Islet of Langerhans (tissue), 1 donor: Measurements from ENCODE around the gene UGT1A1.

ENCODE experiments used
- FAIRE-seq: peaks from one replicate; lab custom pipeline; 2011; peaks lifted over from hg19 to GRCh38; lab: Jason Lieb, UNC

Gene UGT1A1

DNA sequence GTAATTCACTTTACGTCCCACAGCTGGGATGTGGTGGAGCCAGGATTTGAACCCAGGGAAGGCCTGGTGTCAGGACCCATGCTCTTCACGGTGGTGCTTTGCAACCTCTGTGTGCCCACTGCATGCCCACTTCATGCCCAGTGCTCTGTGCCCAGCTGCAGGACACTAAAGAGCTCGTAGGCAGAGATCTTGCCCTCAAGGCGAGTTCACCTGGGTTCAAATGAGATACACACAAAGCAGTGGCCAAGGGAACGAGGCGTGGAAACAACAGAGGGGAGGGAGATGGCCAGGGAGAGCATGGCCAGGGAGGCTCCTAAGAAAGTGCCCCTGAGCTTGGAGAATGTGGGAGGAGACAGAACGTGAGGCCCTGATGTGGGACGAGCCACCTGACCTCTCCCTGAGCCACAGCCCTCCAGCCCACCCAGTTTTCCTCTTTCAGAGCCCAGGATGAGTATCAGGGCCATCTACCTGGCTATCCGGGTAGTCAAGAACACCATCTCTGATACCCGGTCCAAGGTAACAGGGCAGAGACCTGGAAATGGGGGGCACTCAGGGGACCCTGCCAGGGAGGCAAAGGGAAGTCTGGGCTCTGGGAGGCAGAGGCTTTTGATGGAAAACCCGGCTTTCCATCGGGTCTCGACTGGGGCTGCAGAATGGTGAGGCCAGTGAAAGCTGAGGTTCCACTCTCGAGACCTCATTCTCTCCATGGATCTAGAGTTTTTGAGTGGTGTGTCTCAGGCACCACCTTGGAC is 38.4 kb downstream of the UGT1A1 start:
- FAIRE-seq, result no peak

DNA sequence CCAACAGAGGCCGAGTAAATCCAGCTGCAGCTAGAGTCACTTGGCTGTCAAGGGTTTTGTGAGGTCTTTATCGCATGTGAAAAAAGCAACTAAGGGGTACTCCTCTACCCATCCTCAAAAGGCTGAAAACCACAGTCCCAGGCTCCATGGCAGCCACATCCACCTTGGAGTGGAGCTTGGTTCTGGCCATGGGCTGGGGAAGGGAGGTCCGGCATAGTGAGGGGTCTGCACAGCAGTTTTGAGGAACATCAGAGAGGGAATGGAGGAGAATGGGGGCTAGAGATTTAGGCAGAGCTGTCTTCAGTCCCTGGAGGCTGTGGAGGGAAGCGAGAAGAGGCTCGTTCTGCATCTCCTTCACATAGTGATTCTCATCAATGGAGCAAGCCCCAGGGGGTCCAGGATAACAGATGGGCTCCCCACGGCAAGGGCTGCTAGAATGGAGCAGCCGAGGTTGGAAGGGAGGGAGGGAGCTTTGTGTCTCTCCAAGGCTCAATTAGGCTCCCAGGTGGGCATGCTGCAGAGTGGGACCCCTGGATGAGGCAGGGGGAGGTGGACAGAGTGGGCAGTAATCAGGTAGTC is 39.1 kb downstream of the UGT1A1 start:
- no peak for FAIRE-seq

DNA sequence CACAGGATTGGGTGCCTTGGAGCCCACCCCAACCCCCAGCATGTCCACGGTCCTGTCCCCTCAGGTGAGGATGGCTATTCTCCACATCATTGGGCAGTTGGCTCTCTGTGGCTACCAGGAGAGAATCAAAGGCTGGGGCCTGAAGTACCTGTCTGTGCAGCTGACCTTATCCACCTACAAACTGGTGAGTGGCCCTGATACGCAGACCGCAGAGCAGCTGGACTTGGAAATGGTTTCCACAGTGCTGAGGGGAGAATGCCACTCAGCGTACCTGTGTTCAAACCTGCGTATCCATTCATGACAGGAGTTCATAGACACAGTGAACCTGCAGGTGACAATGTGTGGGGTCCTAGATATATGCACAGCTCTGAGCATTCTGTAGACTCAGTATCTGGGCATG is 39.6 kb downstream of the UGT1A1 start:
- FAIRE-seq, result no peak

DNA sequence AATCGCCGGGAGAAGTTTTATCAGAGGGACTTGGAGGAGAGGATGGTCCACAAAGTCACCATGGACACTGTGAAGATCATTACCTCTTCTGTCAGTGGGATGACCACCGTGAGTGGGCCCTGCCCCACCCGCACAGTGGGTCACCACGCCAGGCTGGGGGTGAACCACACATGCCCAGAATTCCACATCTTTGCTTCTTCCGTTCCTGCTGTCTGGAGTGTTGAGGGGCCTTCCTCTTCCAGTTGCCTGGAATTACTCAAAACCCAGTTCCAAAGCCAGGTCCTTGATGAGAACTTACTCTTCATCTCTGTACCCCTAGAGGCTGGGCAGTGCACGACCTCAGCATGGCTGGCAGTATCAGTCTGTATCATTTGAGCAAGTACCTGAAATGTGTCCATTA is 40.1 kb downstream of the UGT1A1 start:
- FAIRE-seq, result no peak

DNA sequence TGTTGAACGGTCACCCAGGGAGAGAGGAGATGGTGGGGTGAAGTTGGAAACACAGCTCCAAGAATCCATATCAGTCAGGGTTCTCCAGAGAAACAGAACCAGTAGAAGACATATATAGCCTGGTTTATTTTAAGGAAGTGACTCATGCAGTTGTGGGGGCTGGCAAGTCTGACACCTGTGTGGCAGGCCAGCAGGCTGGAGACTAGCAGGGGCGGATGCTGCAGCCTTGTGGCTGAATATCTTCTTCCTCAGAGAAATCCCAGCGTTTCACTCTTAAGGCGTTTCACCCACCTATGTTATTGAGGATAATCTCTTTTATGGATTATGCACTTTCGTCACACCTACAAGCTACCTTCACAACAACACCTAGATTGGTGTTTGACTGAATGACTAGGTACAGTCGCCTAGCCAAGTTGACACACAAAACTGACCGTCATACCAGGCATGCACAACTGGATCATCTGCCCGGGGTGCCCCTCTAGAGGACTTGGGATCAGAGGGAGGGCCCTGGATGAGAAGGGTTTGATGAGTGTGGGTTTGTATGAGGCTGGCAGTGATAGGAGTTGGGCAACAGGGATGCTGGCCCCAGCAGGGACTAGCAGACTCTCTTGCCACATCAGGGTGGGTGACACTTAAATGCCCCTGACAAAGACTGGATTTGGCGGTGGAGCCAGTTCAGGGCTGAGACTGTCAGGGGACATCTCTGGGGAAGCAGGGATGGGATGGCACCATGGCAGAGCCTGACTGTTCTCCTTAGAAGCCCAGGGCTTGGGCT is 41.5 kb downstream of the UGT1A1 start:
- FAIRE-seq, result no peak

DNA sequence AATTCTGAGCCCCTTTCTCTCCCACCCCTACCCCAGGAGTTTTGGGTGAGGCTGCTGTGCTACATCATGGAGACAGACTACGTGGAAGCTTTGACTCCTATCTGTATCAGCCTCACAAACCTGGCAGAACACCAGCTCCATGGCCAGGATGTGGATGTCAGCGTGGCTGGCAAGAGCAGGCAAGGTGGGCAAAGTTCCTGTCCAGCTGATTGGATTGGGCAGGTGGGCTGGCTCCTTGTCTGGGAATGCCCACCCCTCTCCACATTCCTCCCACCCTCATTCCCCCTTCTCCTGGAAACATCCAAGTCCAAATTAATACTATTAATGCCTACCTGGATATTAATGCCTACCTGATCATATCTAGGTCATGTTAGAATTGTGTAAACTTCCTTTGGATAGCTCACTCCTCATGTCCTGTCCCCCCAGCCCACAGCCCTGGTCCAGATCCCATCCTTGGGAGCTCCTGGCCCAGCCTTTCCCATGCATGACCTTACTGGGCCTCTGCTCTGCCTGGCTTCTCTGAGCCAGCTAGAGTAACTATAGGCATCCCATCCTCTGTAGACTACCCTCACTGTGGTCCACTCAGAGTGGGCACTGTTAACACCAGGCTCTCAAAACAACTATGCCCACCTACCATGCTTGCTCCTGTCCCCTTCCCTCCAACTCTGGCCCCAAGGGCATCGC is 42.2 kb downstream of the UGT1A1 start:
- no peak for FAIRE-seq

DNA sequence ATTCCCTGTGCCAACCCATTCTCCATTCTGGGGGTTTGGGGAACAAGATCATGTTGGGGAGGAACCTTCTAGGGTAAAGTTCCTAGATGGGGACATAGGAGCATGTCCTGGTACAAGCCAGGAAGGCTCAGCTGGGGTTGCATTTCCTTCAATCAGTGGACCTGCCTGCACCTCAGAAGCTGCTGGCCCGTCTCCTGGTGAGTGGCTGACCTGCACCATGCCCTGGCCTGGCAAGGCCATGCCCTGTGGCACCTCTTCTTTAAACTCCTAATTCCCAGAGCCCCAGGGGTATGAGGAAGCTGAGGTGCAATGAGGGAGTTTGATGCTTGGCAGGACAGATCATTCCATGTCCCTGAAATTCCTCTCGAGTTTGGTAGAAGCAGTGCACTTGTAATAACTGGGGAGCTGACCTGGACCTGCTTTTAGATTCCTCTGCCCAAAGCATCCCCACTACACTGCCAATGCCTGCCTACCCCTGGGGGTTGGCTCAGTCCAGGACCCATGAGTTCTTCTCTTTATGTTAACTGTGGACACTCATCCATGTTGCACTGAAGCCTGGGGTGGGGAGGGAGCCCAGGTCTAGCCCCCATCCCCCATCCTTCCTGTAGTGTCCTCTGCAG is 43.3 kb downstream of the UGT1A1 start:
- FAIRE-seq, result no peak

DNA sequence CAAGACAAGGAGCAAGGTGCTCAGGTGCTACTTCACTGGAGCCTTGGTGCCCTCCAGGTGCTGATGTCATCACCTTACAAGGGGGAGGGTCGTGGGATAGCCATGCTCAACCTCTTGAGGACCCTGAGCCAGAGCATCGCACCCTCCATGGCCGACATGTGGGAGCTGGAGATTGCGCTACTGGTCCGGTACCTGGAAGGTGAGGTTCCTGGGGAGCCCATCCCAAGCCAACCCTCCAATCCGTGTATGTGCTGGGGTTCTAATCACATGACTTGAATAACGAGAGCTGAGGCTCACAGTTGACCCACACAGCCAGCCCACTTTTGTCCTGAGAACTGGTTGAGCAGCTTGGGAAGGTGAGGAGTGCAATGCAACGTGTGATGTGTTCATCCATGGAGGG is 43.9 kb downstream of the UGT1A1 start:
- FAIRE-seq, result no peak

DNA sequence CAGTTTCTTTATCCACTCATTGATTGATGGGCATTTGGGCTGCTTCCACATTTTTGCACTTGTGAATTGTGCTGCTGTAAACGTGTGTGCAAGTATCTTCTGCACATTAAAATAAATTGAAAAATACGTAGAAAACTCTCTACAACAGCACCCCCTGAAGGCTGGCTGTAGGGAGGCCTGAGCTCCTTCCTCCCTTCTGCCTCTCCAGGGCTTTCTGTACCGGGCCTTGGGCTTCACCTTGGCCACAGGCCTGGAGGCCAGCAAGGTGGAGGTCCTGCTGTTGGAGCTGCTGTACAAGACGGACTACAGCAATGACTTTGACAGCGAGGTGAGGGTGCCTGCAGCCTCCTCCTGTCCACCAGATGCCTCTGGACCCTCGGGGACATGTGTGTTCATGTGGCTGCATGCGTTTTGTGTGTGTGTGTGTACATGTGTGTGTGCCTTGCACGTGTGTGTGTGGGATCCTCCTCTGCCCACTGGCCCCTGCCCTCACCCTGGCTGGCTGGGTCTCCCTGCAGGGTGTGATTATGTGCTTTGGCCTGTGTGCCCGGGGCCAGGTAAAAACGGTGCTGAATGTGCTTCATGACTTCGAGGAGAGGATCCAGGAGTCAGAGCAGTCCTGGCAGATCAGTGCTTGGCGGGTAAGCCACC is 47.3 kb downstream of the UGT1A1 start:
- FAIRE-seq, result no peak

DNA sequence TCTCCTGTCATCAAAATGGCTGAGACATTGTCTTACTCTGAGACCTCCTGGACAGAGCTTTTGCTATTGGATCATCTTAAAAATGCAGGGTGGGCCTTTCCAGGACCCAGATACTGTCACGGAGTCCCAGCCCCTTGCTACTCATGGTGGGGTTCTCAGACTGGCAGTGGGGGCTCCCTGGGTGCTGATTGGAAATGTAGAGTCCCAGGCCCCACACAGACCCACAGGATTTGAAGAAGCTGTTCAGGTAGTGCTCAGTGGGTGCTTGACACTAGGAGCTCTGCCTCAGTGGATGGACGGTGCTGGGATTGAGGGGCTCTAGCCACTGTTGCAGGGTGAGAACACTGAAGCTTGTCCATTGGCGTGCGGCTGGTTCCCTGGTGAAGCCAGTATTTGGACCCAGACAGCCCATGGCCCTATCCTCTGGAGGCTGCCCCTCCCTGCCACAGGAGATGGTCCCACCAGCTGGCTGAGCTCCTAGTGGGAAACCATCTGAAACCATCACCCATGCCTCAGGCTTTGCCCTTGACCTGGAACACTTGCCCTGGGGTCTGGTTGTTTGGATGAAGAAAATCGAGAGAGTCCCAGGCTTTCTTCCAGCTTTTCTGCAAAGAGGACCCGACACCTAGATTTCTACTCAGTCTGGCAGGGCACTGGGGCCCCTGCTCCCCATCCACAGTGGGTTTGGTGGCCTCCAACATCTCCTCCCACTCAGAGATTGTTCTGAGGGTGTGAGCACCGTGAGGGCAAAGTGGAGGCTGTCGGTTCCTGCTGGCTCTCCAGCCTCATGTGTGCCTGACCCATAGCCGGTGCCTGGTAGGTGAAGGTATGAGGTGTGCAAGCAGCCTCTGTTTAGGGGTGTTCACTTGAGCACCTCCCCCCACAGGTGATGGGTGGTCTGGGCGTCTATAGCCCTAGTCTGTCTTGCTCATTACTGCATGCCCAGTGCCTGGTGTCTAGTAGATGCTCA is 48.2 kb downstream of the UGT1A1 start:
- FAIRE-seq, result no peak

DNA sequence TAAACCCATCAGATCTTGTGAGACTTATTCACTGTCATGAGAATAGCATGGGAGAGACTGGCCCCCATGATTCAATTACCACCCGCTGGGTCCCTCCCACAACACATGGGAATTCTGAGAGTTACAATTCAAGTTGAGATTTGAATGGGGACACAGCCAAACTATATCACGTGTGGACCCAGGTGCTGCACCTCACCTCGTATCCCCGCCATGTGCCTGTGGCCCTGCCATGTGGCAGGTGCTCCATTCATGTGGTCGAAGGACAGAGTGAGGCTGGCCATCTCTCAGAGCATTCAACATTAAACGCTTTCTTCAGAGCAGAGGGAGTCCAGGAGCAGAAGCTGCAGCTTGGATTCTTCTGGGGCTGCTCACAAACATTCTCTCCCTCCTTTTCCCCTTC is 50.3 kb downstream of the UGT1A1 start:
- FAIRE-seq, result no peak

DNA sequence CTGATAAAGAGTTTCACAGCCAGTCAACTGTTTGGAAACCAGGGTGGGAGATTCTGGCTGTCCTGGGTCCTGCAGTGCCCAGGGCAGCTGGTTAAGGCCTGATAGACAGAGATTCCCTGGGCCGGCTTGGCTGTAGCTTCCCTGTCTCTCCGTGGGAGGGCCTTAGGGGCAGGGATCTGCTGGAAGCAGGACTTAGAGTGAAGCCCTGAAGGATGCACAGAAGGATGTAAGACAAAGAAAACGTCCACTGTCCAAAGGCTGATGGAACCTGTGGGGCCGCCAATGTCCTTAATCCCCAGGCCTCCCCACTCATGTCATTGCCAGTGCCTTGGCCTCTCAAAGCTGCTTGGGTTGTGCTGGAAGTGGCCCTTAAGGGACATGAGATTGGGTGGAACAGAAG is 51.0 kb downstream of the UGT1A1 start:
- no peak for FAIRE-seq

DNA sequence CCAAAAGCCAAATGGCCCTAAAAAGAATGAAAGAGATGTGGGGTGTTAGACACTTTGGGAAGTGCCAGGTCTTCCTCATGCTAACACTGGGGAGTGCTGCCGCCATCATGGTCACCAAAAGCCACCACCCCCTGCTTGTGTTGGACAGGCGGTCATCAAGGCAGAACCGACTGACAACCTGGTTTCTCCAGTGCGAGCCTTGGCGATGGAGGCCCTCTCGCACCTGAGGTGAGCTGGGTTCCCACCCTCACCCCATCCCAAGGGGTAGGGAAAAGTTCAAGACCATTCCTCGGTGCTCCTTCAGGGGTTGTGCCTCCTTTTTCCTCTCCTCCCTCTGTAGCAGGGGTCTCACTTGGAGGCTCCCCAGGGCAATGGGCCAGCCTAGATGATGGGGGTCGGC is 51.7 kb downstream of the UGT1A1 start:
- no peak for FAIRE-seq

DNA sequence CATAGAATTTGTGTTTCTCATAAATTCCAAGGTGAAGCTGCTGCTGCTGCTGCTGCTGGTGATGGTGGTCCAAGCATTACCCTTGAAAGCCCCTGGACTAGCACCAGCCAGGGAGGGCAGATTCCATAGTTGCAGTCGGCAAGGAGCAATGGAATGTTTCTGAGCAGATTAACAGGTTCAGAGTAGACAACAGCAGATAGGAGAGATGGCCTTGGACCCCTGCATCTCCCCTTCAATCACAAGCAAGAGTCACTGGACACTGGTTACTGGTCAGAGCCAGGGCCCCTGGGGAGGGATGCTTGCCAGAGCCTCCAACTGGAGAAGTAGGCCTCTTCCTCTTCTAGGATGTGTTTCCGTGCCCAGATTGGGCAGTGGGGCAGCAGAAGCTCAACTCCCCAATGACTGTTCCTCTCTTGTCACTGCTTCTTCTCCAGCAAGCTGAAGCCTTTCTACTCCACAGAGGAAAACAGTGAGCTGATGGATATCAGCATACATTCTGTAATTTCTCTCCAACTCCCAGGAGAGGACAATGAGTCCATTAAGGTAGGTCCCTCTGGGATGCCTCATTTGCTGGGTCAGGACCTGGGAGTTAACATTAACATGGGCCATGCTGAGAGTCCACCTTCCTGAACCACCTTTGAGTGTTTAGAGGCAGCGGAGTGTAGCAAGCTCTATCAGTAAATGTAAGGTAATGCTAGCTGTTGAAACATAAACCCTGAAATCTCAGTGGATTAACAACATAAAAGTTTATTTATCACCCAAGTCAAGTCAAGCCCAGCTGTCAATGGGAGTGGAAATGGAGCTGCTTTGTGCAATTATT is 53.4 kb downstream of the UGT1A1 start:
- no peak for FAIRE-seq

DNA sequence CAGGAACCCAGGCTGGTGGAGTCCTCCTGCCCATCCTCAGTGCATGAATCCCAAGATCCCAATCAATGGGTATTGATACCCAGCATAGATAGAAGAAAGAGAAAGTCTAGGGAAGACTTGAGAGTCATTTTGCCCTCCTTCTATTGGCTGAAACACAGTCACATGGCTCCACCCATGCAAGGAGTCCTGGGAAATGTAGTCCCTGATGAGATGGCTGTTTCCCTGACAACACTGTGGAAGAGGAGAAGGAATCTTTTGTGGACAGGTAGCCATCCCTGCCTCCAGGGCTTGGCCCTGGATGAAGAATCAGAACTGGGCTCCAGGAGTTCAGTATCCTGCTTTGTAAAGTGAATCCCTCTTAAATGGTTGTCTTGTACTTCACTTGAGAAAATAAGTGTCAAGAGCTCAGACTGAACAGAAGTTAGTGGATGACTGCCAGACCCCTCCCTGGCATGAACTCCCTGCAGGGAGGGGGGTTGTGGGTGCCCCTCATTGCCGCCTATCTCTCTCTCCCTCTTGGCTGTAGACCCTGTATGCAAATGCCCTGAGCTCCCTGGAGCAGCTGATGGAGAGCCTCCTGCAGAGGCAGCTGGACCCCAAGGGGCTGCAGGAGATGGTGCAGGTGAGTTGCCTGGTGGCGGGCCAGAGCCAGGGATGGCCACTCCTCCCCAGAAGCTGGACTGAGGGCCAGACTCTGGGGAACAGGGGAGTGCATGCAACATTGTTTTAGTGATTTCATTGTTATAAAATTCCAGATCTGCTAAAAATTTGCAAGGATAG is 54.2 kb downstream of the UGT1A1 start:
- no peak for FAIRE-seq

DNA sequence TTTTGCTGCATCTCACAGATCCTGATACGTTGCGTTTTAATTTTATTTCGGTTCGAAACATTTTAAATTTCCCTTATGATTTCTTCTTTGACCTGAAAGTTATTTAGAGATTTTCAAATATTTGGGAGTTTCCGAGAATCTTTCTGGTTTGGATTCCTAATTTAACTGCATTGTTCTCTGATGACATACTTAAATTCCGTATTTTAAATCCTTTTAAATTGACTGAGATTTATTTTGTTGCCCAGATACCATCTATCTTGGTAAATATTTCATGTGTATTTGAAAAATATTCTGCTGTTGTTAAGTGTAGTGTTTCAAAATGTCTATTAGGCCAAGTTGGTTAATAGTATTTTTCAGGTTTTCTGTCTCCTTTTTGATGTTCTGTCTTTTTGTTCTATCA is 55.8 kb downstream of the UGT1A1 start:
- FAIRE-seq, result no peak

DNA sequence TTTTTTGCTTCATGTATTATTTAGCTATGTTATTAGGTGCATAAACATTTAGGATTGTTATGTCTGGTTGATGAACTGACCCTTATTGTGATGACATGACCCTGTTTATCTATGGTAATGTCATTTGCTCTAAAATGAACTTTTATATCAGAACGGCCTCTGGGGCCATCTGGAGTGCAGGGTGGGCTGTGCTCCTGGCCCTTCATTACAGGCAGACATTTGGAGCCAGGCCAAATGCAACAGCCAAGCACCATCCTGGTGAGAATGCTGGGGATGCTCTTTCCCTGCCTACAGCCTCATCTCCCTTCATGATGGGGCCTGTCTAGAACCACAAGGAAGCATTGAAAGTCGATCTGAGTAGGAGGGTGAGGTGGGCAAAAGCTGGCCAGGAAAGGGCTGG is 56.3 kb downstream of the UGT1A1 start:
- FAIRE-seq, result no peak

DNA sequence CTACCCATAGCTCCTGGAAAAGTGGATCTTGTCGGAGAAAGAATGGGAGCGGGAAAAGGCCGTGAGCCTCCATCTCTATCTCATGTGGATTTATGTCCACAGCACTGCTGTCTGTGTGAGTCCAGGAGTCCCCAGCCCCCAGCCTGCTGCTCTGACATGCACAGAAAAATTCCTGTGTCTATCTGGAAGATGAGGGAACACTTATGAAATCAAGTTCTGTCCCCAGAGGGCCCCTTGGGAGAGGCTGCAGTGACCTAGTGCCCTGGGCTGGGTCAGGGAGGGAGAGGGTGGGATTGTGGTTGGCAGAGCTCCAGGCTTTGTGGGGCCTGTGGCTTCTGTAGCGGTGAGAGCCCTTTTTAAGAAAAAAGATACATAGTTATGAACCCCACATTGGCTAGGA is 56.7 kb downstream of the UGT1A1 start:
- no peak for FAIRE-seq

DNA sequence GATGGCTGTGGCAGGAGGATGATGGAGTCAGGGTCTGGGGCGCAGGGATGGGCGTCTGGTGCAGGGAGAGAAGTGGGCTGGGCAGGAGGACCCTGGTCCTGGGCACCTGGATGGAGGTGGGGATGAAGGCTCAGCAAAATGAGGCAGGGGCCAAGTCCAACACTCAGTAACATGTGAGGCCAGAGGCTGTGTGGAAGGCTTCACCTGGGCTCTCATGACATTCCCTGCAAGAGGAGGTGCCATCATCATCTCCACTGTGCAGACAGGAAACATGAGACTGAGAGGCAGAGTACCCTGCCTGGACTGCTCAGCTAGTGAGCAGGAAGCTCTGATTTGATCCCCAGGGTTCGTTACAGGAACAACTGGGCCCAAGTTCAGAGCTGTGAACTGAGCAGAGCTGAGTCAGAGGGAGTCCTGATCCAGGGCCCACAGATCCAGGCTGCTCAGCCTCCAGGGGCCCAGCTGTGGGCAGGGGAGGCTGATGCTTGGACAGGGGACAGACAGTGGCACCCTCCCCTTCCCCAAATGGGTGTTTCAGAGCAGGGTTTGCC is 57.4 kb downstream of the UGT1A1 start:
- FAIRE-seq, result no peak
